ENCODE results near the gene SMARCB1. TPM values are rescaled to one million over a fixed set of nuclear protein-coding genes. Genes with fewer than 3 reads are reported as not detected.

SMARCB1 gene
- polyA plus RNA-seq, 1 donor (not counting 4 experiments of a cell fraction or from before 2014, with no cell fraction given): 95.2 TPM

DNA sequence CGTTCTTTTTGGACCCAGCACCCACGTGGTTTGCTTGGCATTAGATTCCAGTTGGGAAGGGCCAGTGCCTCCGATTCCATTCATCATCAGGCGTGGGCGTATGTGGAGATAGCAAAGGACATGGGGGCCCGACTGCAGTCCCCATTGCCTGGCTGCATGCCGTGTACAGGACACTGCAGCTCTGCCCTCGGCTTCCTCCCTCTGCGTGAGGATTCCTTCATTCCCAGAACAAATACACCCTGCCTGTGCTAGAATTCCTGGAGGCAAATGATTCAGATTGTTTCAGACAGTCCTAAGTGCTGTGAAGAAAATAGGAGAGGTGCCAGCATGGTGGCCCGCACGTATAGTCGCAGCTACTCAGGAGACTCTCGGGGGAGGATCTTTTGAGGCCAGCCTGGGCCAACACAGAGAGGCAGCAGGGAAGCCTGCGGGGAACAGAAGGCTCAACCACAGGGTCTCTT lies 36.6 kb downstream of the SMARCB1 start:
- TF ChIP-seq EZH2 (IDR thresholded peaks at IDR 0.05; ENCODE audit: low read length): no peak
- TF ChIP-seq, protein P1, sequence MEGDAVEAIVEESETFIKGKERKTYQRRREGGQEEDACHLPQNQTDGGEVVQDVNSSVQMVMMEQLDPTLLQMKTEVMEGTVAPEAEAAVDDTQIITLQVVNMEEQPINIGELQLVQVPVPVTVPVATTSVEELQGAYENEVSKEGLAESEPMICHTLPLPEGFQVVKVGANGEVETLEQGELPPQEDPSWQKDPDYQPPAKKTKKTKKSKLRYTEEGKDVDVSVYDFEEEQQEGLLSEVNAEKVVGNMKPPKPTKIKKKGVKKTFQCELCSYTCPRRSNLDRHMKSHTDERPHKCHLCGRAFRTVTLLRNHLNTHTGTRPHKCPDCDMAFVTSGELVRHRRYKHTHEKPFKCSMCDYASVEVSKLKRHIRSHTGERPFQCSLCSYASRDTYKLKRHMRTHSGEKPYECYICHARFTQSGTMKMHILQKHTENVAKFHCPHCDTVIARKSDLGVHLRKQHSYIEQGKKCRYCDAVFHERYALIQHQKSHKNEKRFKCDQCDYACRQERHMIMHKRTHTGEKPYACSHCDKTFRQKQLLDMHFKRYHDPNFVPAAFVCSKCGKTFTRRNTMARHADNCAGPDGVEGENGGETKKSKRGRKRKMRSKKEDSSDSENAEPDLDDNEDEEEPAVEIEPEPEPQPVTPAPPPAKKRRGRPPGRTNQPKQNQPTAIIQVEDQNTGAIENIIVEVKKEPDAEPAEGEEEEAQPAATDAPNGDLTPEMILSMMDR (optimal IDR thresholded peaks at IDR 0.05 in 1 of 3, IDR thresholded peaks at IDR 0.05 in 1 of 3, conservative IDR thresholded peaks at IDR 0.05 in 1 of 3; ENCODE audit: extremely low read depth in 1 of 3, insufficient read depth in 2 of 3, low read length in 3 of 3): no peak
- Histone ChIP-seq H3K27ac (ENCODE audit: control insufficient read depth, insufficient read depth, low read length) (no peak overlapping the region), H3K4me2 (ENCODE audit: control insufficient read depth, extremely low read depth, insufficient read depth, low read depth, low read length) (no peak overlapping the region), H3K36me3 (ENCODE audit: control insufficient read depth in 2 of 2, extremely low read depth in 1 of 2, insufficient read depth in 2 of 2, low read length in 2 of 2) (peaks cover 36 to 38% of the 10 kb centered on the region in 2 experiments), H3K27me3 (ENCODE audit: control insufficient read depth, extremely low read depth, insufficient read depth, low read length) (no peaks in the 10 kb centered on the region), H3K4me3 (ENCODE audit: control insufficient read depth in 2 of 3, extremely low read depth in 1 of 3, insufficient read depth in 2 of 3, low read depth in 1 of 3, low read length in 3 of 3) (no peak overlapping the region), H3K9me3 (ENCODE audit: control insufficient read depth, low read depth, low read length) (no peaks in the 10 kb centered on the region), H2AFZ (ENCODE audit: control insufficient read depth, low read length) (no peak overlapping the region), H3K79me2 (ENCODE audit: control insufficient read depth, insufficient read depth, low read length) (no peaks in the 10 kb centered on the region), H4K20me1 (ENCODE audit: control insufficient read depth, extremely low read depth, insufficient read depth, low read length) (no peaks in the 10 kb centered on the region), H3K4me1 (ENCODE audit: control insufficient read depth, extremely low read depth, insufficient read depth, low read length) (peaks cover 13% of the 10 kb centered on the region), H3K9ac (ENCODE audit: control insufficient read depth, extremely low read depth, insufficient read depth, low read length) (no peak overlapping the region), H3K9me1 (ENCODE audit: control insufficient read depth, extremely low read depth, insufficient read depth, low read length) (peaks cover 2% of the 10 kb centered on the region)
- FAIRE-seq (no peak), DNase-seq (ENCODE audit: low read depth, low spot score) (no peak)
- dilution Hi-C loops (cut with MboI; ENCODE audit: extremely low pct_ligation_motif_present, low sequenced_read_pairs): no loop called here

GRCh38 chr22:23824476-23825245 lies 37.9 kb downstream of the SMARCB1 start:
- Histone ChIP-seq H3K9me1 (ENCODE audit: control insufficient read depth, extremely low read depth, insufficient read depth, low read length) (peaks cover 2% of the 10 kb centered on the region), H3K9me3 (ENCODE audit: control insufficient read depth, low read depth, low read length) (no peaks in the 10 kb centered on the region), H3K4me1 (ENCODE audit: control insufficient read depth, extremely low read depth, insufficient read depth, low read length) (peaks cover 13% of the 10 kb centered on the region), H3K27ac (ENCODE audit: control insufficient read depth, insufficient read depth, low read length) (no peak overlapping the region), H3K27me3 (ENCODE audit: control insufficient read depth, extremely low read depth, insufficient read depth, low read length) (no peaks in the 10 kb centered on the region), H3K4me2 (ENCODE audit: control insufficient read depth, extremely low read depth, insufficient read depth, low read depth, low read length) (no peak overlapping the region), H3K9ac (ENCODE audit: control insufficient read depth, extremely low read depth, insufficient read depth, low read length) (no peak overlapping the region), H2AFZ (ENCODE audit: control insufficient read depth, low read length) (no peak overlapping the region), H3K36me3 (ENCODE audit: control insufficient read depth in 2 of 2, extremely low read depth in 1 of 2, insufficient read depth in 2 of 2, low read length in 2 of 2) (peaks cover 44 to 48% of the 10 kb centered on the region in 2 experiments), H3K79me2 (ENCODE audit: control insufficient read depth, insufficient read depth, low read length) (no peaks in the 10 kb centered on the region), H4K20me1 (ENCODE audit: control insufficient read depth, extremely low read depth, insufficient read depth, low read length) (no peaks in the 10 kb centered on the region), H3K4me3 (ENCODE audit: control insufficient read depth in 2 of 3, extremely low read depth in 1 of 3, insufficient read depth in 2 of 3, low read depth in 1 of 3, low read length in 3 of 3) (no peak overlapping the region)
- DNase-seq (ENCODE audit: low read depth, low spot score) (no peak), FAIRE-seq (no peak)
- TF ChIP-seq EZH2 (IDR thresholded peaks at IDR 0.05; ENCODE audit: low read length): no peak
- dilution Hi-C loops (cut with MboI; ENCODE audit: extremely low pct_ligation_motif_present, low sequenced_read_pairs): no loop called here

Measured in keratinocyte (primary cell).